ENCODE results near the gene PMPCA. TPM values are rescaled to one million over a fixed set of nuclear protein-coding genes. Genes with fewer than 3 reads are reported as not detected.

PMPCA gene
- total RNA-seq, 4 donors from 2014 or later = 29.4 to 38.7 (median 33.5) TPM

GRCh38 chr9:136370687-136371532 is 39.5 kb upstream of the PMPCA start:
- WGBS, 2 donors = 92 to 93% methylated on average over 13 of the region's 54 CpGs
- Histone ChIP-seq H3K4me3 (no peak overlapping the region), H3K9me3 (no peaks in the 10 kb centered on the region), H3K36me3 (peaks cover 0 to 7% (median 0%) of the 10 kb centered on the region in 3 donors), H3K4me1 (peaks cover 0 to 26% (median 7%) of the 10 kb centered on the region in 3 donors), H3K27me3 (no peaks in the 10 kb centered on the region), H3K27ac (no peak overlapping the region)
- no peak for TF ChIP-seq POLR2A (IDR thresholded peaks at IDR 0.05)
- no peak for TF ChIP-seq CTCF (IDR thresholded peaks at IDR 0.05)
- intact Hi-C loops (cut with DNase I) = no loop called here
- no peak for DNase-seq

- TF ChIP-seq CTCF (IDR thresholded peaks at IDR 0.05) = no peak
- TF ChIP-seq POLR2A (IDR thresholded peaks at IDR 0.05) = no peak
- WGBS, 2 donors = 87% methylated on average over 3 of the region's 13 CpGs; no CpG with 5 or more reads in 1 of the 2 donors
- intact Hi-C loops (cut with DNase I) = no loop called here
- Histone ChIP-seq H3K27ac (no peak overlapping the region), H3K4me3 (no peak overlapping the region), H3K9me3 (no peaks in the 10 kb centered on the region), H3K36me3 (peaks cover 0 to 9% (median 0%) of the 10 kb centered on the region in 3 donors), H3K4me1 (peaks cover 0 to 26% (median 7%) of the 10 kb centered on the region in 3 donors), H3K27me3 (no peaks in the 10 kb centered on the region)
- DNase-seq = no peak
Measured at GRCh38 chr9:136371533-136371880, 39.0 kb upstream of the PMPCA start.

GRCh38 chr9:136372006-136372405 is 38.5 kb upstream of the PMPCA start:
- no peak for TF ChIP-seq CTCF (IDR thresholded peaks at IDR 0.05)
- no peak for TF ChIP-seq POLR2A (IDR thresholded peaks at IDR 0.05)
- H3K36me3 ChIP-seq = peaks cover 0 to 9% (median 0%) of the 10 kb centered on the region in 3 donors
- no peaks in the 10 kb centered on the region for H3K27me3 ChIP-seq
- H3K4me1 ChIP-seq = peaks cover 0 to 26% (median 7%) of the 10 kb centered on the region in 3 donors
- 88 to 93% methylated on average over 5 to 9 of the region's 21 CpGs for WGBS, 2 donors
- H3K9me3 ChIP-seq = no peaks in the 10 kb centered on the region
- H3K27ac ChIP-seq = peak overlapping the region in 2 of 4 donors; percentile 5 to 69
- intact Hi-C loops (cut with DNase I) = no loop called here
- no peak for DNase-seq
- peak overlapping the region in 1 of 4 donors; percentile 37 for H3K4me3 ChIP-seq

- intact Hi-C loops (cut with DNase I) = no loop called here
Measured at GRCh38 chr9:136372561-136373299, 37.7 kb upstream of the PMPCA start.

More at GRCh38 chr9:136372561-136373299, 37.7 kb upstream of the PMPCA start:
- TF ChIP-seq CTCF (IDR thresholded peaks at IDR 0.05) (no peak), POLR2A (IDR thresholded peaks at IDR 0.05) (no peak)
- peak overlapping the region in 3 of 4 donors; percentile 2 to 69 (median 46) for H3K27ac ChIP-seq
- H3K36me3 ChIP-seq = peaks cover 0 to 10% (median 0%) of the 10 kb centered on the region in 3 donors
- H3K9me3 ChIP-seq = no peaks in the 10 kb centered on the region
- peaks cover 0 to 26% (median 7%) of the 10 kb centered on the region in 3 donors for H3K4me1 ChIP-seq
- H3K4me3 ChIP-seq = peak overlapping the region in 3 of 4 donors; percentile 13 to 37 (median 28)
- no peak for DNase-seq
- WGBS, 2 donors = 0 to 11% methylated on average over 2 to 9 of the region's 21 CpGs
- no peaks in the 10 kb centered on the region for H3K27me3 ChIP-seq

Measured in esophagus squamous epithelium (tissue), 5 donors.